HG02763 (cell line): Measurements from ENCODE around the gene SPART.
"Not testable (repeated sequence)": the region's sequence is repeated elsewhere in the genome, so short reads cannot be mapped to it uniquely, and the experiment has no call there.

Experiments used
- ATAC-seq: cut with Tn5 transposase; IDR thresholded peaks from one replicate; pipeline ENCODE4 v1.9.1; 2021; ENCODE audit warnings: mild to moderate bottlenecking, moderate library complexity; ENCODE audit not compliant: unreplicated experiment

SPART gene

DNA sequence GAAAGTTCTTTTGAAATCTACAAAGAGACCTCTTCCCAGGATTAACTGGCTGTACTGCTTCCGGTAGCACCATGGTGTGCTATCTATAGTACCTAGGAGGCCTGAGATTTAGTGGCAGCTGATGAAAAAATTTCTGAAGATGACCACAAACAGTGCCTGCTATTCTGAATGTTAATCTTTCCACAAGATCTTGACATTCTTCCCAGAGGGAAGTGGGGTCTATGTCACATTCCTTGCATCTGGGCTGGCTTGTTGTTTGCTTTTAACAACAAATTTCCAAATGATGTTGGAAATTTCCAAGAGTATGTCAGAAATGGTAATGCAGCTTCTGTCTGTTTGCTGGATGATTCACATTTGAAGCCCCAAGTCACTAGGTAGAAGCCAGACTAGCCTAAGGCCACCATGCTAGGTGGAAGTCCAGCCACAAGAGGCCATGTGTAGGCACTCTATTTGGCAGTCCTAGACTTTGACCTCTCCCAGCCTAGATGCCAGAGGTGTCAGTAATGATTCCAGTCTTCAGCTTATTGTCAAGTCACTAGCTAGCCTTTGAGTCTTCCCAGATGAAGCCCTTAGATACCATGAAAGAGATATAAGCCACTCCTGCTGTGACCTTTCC lies 22.1 kb downstream of the SPART start:
- ATAC-seq, result no peak

- no peak for ATAC-seq
Measured at GRCh38 chr13:36323408-36323807, 22.8 kb downstream of the SPART start.

- not testable (repeated sequence) for ATAC-seq
Measured at GRCh38 chr13:36319793-36320192, 26.4 kb downstream of the SPART start.

GRCh38 chr13:36313047-36313969 lies 32.9 kb downstream of the SPART start:
- ATAC-seq, result no peak

DNA sequence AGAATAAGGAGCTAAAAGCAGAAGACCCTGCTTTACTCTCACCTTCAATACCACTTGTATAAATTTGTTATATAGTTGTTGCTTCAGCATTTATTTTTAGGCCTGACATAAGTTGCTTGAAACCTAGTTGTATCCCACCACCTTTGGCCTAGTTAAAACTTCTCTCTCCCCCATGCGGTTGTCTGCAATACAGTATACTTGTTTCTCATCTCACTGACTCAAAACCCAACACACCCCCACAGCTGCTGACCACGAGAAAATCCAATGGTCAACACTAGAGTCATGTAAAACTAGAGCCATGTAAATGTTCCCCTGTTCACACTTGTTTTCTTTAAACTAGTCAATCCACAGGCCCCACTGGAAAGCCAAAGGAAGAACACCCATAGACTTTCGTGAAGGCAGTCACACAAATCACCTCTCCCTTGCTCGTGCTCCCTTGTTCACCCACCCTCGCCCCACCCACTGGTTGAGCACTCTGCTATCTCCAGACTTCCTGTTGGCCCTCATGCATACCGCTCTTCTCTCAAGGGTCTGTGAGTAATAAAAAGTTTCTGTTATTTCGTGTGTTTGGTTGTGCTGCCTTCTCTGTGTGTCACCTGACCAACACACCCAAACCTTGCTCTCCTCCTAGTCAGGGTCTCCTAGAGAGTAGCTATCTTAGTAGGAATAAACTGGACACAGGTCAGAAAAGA lies 35.6 kb downstream of the SPART start:
- no peak for ATAC-seq

GRCh38 chr13:36302289-36302688 lies 43.9 kb downstream of the SPART start:
- ATAC-seq, result no peak

DNA sequence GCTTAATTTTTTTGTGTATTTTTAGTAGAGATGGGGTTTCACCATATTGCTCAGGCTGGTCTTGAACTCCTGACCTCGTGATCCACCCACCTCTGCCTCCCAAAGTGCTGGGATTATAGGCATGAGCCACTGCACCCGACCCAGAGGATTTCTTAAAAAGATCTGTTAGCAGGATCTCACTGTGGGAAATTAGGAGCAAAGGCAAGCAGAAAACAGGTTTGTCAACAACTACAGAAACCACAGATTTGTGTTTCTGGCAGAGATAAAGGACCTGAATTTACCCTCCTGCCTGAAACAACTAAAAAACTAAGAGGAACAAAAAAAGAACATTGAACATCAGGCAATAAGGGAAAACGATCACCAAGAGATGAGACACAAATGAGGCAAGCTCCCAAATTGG lies 46.7 kb downstream of the SPART start:
- ATAC-seq, result not testable (repeated sequence)

GRCh38 chr13:36298535-36299068 lies 47.6 kb downstream of the SPART start:
- no peak for ATAC-seq

DNA sequence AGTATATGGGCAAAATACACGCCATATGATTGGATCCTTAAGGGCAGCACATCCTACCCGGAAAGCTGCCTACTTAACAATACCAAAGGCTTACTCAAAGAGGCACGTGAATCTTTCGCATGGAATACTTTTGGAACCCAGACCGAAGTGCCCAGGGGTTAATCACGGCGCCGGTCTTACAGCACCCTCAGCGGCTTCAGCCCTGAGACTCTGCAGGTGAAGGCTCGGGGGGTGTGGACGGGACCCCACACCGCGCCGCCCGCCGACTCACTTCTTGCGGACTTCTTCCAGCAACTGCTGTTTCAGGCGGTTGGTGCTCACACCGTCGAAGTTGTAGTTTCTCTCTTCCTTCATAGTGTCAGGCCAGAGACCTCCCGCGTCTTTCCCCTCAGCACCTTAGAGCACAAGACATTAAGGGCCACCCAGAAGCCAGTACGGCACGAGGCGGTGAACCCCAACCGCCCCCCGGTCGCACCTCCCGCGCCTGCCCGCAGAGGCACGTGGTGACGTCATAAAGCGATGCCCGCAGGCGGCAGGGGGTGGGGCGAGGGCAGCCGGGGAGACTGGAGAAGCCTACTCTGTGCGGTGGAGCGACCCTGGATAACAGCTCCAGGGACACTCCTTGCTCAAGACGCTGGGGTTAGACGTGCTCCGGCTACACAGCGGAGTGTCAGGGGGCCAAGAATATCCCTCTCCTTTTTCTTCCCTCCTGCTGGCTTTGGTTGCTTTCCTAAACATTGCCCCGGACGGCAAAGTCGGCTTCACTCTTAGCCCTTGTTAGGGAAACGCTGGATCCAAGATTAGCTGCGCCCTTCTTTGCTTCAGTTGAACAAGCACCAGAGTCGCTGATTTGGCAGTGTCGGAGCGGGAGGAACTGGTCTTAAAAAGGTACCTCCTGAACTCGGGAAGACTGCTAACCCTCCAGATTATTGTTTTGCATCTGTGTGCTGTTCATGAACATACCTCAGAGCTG lies 48.5 kb downstream of the SPART start, which contains the start of gene CCDC169:
Gene CCDC169 (minus strand): TSS at position 449 of the 973 bp plus-strand sequence. CDS start 95 bp downstream, at position 354.
- ATAC-seq, result no peak

DNA sequence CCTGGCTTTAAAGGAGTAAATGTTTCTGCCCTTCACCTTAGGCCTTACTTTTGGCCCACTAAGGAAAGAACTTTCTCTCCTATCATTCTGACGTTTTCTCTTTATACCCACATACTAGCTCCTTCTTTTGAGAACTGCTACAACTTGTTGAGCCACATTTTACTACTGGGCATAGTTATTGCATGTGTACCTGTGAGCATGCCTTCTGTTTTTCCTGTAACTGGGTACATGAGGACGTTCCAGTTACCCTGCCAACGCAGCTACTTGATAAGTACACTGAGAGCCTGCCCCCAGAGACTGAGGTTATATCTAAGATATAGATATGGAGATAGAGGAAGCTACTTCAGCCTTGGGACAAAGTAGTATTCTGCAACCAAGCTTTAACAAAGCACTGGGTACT lies 52.1 kb downstream of the SPART start:
- ATAC-seq, result no peak

GRCh38 chr13:36293497-36293896 lies 52.7 kb downstream of the SPART start:
- no peak for ATAC-seq

- no peak for ATAC-seq
Measured at GRCh38 chr13:36288794-36289391, 57.3 kb downstream of the SPART start.

DNA sequence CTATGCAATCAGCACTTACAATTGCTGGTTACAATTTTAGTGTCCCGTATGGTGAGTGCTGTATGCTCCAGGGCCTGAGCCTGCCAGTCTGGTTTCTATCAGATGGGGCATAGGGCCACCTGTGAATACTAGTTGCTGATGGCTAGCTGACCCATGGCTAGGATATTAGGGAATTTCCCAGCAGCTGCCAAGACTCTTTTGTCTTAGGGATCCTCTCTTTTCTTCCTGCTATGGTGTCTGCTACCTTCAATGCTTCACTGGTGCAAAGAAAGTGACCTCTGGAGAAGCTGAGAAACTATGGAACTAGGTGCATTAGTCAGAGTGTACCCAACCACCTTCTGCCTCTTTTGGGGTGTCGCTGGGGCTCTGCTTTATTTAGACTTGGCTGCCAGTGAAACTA lies 60.2 kb downstream of the SPART start:
- ATAC-seq, result no peak

- no peak for ATAC-seq
Measured at GRCh38 chr13:36282821-36283432, 63.3 kb downstream of the SPART start.

GRCh38 chr13:36275190-36276002 lies 70.8 kb downstream of the SPART start:
- ATAC-seq, result no peak

DNA sequence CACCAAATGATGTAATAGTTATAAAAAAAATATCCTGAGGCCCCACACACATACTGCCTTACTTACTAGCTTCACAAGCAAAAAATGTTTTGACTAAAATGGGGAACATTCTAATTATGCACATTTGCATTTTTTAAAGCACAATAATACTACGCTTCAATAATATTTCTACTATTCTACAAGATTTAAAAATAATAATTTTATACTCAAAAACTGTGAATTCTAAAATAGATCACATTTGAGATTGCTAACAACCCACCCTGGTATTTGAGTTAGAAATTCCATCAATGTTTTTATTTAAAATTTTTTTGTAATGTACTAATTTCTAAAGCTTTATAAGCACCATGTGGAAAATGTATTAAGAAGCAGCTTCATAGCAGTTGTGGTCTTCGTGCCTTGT lies 72.8 kb downstream of the SPART start:
- ATAC-seq, result no peak

DNA sequence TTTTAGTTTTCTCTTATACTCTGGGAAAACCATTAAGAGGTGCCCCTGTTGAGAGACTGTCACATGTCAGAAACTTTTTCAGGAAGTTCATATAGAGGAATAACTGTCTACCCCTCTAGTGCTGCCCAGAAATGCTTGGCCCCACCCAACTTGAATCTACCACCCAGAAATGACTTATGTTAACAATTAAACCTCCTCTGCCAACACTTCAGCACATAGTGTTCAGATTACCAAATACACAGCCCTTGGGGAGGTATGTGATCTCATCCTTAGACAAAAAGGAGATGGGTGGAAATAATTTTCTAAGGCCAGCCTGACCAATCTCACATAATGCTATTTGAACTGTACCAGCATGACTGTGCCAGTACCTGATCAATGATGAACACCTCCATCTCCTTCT lies 84.2 kb downstream of the SPART start:
- ATAC-seq, result no peak

GRCh38 chr13:36261011-36261410 lies 85.2 kb downstream of the SPART start:
- ATAC-seq, result no peak
